ENCODE measurements around the gene JMJD1C. TPM values are rescaled to one million over a fixed set of nuclear protein-coding genes. Genes with fewer than 3 reads are reported as not detected.
A peak's percentile ranks its signal among the peaks of the same experiment; 100 is the strongest.

The JMJD1C gene
- total RNA-seq, 1 donor from 2014 or later: 105 TPM

GRCh38 chr10:63265683-63266235 is 200.0 kb downstream of the JMJD1C start:
- Histone ChIP-seq H3K27ac (peak overlapping the region; percentile 94), H3K4me3 (peak overlapping the region; percentile 56 to 59)

DNA sequence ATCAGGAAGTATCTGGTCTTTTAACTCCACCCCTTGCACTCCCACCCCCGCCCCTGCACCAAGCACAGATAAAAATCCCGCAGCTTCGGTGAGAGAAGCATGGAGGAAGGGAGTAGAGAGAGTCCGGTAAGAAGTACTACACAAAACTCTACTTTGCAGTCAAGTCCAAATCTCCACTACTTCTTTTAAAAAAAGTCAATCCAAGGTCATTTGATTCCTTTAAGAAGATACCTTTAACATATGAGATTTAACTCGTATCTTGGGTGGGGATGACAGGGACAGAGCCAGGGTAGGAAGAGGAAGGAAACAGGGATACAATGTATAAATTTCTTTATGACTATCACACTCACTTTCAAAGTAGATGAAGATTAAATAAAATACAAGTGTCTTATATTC is 200.6 kb downstream of the JMJD1C start:
- H3K4me3 ChIP-seq: peak overlapping the region; percentile 31 to 59
- no peak for DNase-seq (ENCODE audit: extremely low spot score in 2 of 2)
- intact Hi-C loops (cut with DNase I): loop anchor here (5.0 kb wide), 1 partner anchor 367 kb away; no protein-coding TSS in a partner anchor
- no peaks in the 10 kb centered on the region for H3K9me3 ChIP-seq
- H3K27ac ChIP-seq: peak overlapping the region; percentile 94
- H3K4me1 ChIP-seq: peaks cover 52% of the 10 kb centered on the region
- no peaks in the 10 kb centered on the region for H3K36me3 ChIP-seq
- no peaks in the 10 kb centered on the region for H3K27me3 ChIP-seq
- no peak for TF ChIP-seq POLR2AphosphoS5 (IDR thresholded peaks at IDR 0.05; ENCODE audit: insufficient read depth in 1 of 2, low read depth in 1 of 2)
- peak in 1 of 2 donors; percentile 21 for TF ChIP-seq POLR2A (IDR thresholded peaks at IDR 0.05)

More at GRCh38 chr10:63265683-63266235, 200.0 kb downstream of the JMJD1C start:
- H3K36me3 ChIP-seq: no peaks in the 10 kb centered on the region
- H3K4me1 ChIP-seq: peaks cover 57% of the 10 kb centered on the region
- intact Hi-C loops (cut with DNase I): loop anchor here (5.0 kb wide), 1 partner anchor 367 kb away; no protein-coding TSS in a partner anchor
- no peaks in the 10 kb centered on the region for H3K9me3 ChIP-seq
- TF ChIP-seq POLR2AphosphoS5 (IDR thresholded peaks at IDR 0.05; ENCODE audit: insufficient read depth in 1 of 2, low read depth in 1 of 2) (no peak), POLR2A (IDR thresholded peaks at IDR 0.05) (no peak)
- TF ChIP-seq, protein P1, sequence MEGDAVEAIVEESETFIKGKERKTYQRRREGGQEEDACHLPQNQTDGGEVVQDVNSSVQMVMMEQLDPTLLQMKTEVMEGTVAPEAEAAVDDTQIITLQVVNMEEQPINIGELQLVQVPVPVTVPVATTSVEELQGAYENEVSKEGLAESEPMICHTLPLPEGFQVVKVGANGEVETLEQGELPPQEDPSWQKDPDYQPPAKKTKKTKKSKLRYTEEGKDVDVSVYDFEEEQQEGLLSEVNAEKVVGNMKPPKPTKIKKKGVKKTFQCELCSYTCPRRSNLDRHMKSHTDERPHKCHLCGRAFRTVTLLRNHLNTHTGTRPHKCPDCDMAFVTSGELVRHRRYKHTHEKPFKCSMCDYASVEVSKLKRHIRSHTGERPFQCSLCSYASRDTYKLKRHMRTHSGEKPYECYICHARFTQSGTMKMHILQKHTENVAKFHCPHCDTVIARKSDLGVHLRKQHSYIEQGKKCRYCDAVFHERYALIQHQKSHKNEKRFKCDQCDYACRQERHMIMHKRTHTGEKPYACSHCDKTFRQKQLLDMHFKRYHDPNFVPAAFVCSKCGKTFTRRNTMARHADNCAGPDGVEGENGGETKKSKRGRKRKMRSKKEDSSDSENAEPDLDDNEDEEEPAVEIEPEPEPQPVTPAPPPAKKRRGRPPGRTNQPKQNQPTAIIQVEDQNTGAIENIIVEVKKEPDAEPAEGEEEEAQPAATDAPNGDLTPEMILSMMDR (IDR thresholded peaks at IDR 0.05): no peak
- H3K27me3 ChIP-seq: no peaks in the 10 kb centered on the region
- no peak for DNase-seq (ENCODE audit: extremely low spot score in 2 of 2)

- Histone ChIP-seq H3K4me3 (peak overlapping the region; percentile 31 to 59), H3K9me3 (no peaks in the 10 kb centered on the region), H3K36me3 (no peaks in the 10 kb centered on the region), H3K27ac (peak overlapping the region; percentile 94), H3K27me3 (no peaks in the 10 kb centered on the region), H3K4me1 (peaks cover 49% of the 10 kb centered on the region)
- DNase-seq (ENCODE audit: extremely low spot score in 2 of 2): no peak
- TF ChIP-seq POLR2AphosphoS5 (IDR thresholded peaks at IDR 0.05; ENCODE audit: insufficient read depth in 1 of 2, low read depth in 1 of 2) (no peak), POLR2A (IDR thresholded peaks at IDR 0.05) (no peak)
- TF ChIP-seq, protein P1 (IDR thresholded peaks at IDR 0.05): no peak
- intact Hi-C loops (cut with DNase I): loop anchor here (5.0 kb wide), 1 partner anchor 368 kb away; no protein-coding TSS in a partner anchor
Observed at GRCh38 chr10:63264617-63265221, 201.1 kb downstream of the JMJD1C start.

GRCh38 chr10:63262430-63263073 is 203.2 kb downstream of the JMJD1C start:
- Histone ChIP-seq H3K27me3 (no peaks in the 10 kb centered on the region), H3K4me3 (no peak overlapping the region), H3K36me3 (no peaks in the 10 kb centered on the region), H3K9me3 (no peaks in the 10 kb centered on the region), H3K27ac (peak overlapping the region; percentile 24), H3K4me1 (peaks cover 68% of the 10 kb centered on the region)
- TF ChIP-seq POLR2A (IDR thresholded peaks at IDR 0.05): no peak
- TF ChIP-seq, protein P1 (IDR thresholded peaks at IDR 0.05): no peak
- TF ChIP-seq POLR2AphosphoS5 (IDR thresholded peaks at IDR 0.05; ENCODE audit: insufficient read depth in 1 of 2, low read depth in 1 of 2): no peak
- DNase-seq (ENCODE audit: extremely low spot score in 2 of 2): no peak
- intact Hi-C loops (cut with DNase I): no loop called here

DNA sequence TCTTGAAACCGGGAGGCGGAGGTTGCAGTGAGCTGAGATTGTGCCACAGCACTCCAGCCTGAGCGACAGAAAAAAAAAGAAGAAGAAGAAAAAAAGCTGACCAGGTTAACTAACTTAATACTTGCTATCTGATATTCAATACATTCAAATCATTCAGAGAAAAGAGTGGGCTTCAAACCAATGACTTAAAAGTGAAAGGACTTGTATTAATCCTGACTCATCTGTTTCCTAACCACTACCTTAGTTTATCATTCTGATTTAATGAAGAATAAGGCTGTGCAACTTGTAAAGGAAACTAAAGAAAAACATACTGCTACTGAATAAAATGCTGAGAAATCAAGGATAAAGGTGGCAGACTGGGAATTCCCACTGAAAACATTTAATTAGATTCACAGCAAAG is 204.3 kb downstream of the JMJD1C start:
- H3K4me3 ChIP-seq: no peak overlapping the region
- peak overlapping the region; percentile 29 for H3K27ac ChIP-seq
- H3K4me1 ChIP-seq: peaks cover 78% of the 10 kb centered on the region
- H3K9me3 ChIP-seq: no peaks in the 10 kb centered on the region
- TF ChIP-seq POLR2A (IDR thresholded peaks at IDR 0.05) (no peak), POLR2AphosphoS5 (IDR thresholded peaks at IDR 0.05; ENCODE audit: insufficient read depth in 1 of 2, low read depth in 1 of 2) (no peak)
- TF ChIP-seq, protein P1 (IDR thresholded peaks at IDR 0.05): no peak
- intact Hi-C loops (cut with DNase I): no loop called here
- H3K27me3 ChIP-seq: no peaks in the 10 kb centered on the region
- no peak for DNase-seq (ENCODE audit: extremely low spot score in 2 of 2)
- no peaks in the 10 kb centered on the region for H3K36me3 ChIP-seq
